Loucy (cell line): Measurements from ENCODE around the gene TDP1.

Source experiments
- H2AFZ ChIP-seq: fragments of 200-600 bp; sonication (generic); 2 replicates; pipeline ENCODE4 v1.6.0; 2016; ENCODE audit warnings: antibody characterized with exemption, mild to moderate bottlenecking, low read length, moderate library complexity
- H3F3A ChIP-seq: fragments of 200-600 bp; 2 replicates; pipeline ENCODE4 v1.6.0; 2016; ENCODE audit warnings: antibody characterized with exemption, low read depth, mild to moderate bottlenecking
- H3K27me3 ChIP-seq: fragments of 200-600 bp; sonication (generic); 2 replicates; pipeline ENCODE4 v1.6.1; 2014; ENCODE audit warnings: low read length, mild to moderate bottlenecking; ENCODE audit not compliant: insufficient read depth, poor library complexity, severe bottlenecking
- H3K36me3 ChIP-seq: fragments of 200-600 bp; sonication (generic); 2 replicates; pipeline ENCODE4 v1.6.1; 2016; ENCODE audit warnings: low read length; ENCODE audit not compliant: insufficient read depth
- H3K4me1 ChIP-seq: fragments of 200-600 bp; sonication (generic); 2 replicates; pipeline ENCODE4 v1.5.1; 2014; ENCODE audit warnings: low read length, mild to moderate bottlenecking; ENCODE audit not compliant: insufficient read depth, poor library complexity, severe bottlenecking
- H3K4me2 ChIP-seq: fragments of 200-600 bp; sonication (generic); 2 replicates; pipeline ENCODE4 v1.6.0; 2014; ENCODE audit warnings: antibody characterized with exemption, low read length, low read depth, mild to moderate bottlenecking; ENCODE audit not compliant: poor library complexity, severe bottlenecking
- H3K4me3 ChIP-seq: fragments of 200-600 bp; sonication (generic); 2 replicates; pipeline ENCODE4 v1.5.1; 2014; ENCODE audit warnings: low read length, mild to moderate bottlenecking, mixed read lengths; ENCODE audit not compliant: poor library complexity, severe bottlenecking
- H3K79me2 ChIP-seq: fragments of 200-600 bp; sonication (generic); 2 replicates; pipeline ENCODE4 v1.6.1; 2014; ENCODE audit warnings: low read length; ENCODE audit not compliant: insufficient read depth
- H3K9ac ChIP-seq: fragments of 200-600 bp; sonication (generic); 2 replicates; pipeline ENCODE4 v1.6.0; 2014; ENCODE audit warnings: mild to moderate bottlenecking, low read depth, low read length, moderate library complexity; ENCODE audit not compliant: poor library complexity, severe bottlenecking
- H3K9me2 ChIP-seq: fragments of 200-600 bp; sonication (generic); replicated peaks from 2 replicates; pipeline ENCODE4 v1.6.1; 2016; ENCODE audit warnings: low read depth, low read length, mixed read lengths
- H3K9me3 ChIP-seq: fragments of 200-600 bp; sonication (generic); 2 replicates; pipeline ENCODE4 v1.6.1; 2014; ENCODE audit warnings: mild to moderate bottlenecking, antibody characterized with exemption, low read length, low read depth; ENCODE audit not compliant: insufficient read depth
- H4K20me1 ChIP-seq: fragments of 200-600 bp; sonication (generic); 2 replicates; pipeline ENCODE4 v1.6.0; 2014; ENCODE audit warnings: antibody characterized with exemption, low read length, mild to moderate bottlenecking; ENCODE audit not compliant: insufficient read depth, poor library complexity, severe bottlenecking
- CTCF ChIP-seq: fragments of 200-600 bp; sonication (generic); conservative IDR thresholded peaks from 2 replicates; pipeline ENCODE4 v1.5.1; 2014; ENCODE audit warnings: mild to moderate bottlenecking, antibody characterized with exemption, low read length
- EZH2phosphoT487 ChIP-seq: fragments of 200-600 bp; IDR thresholded peaks from 2 replicates; pipeline ENCODE4 v1.6.1; 2018; ENCODE audit warnings: antibody characterized with exemption, mild to moderate bottlenecking, moderate library complexity, borderline replicate concordance

TDP1 gene

GRCh38 chr14:90062822-90063539 lies 107.3 kb downstream of the TDP1 start:
- Histone ChIP-seq H3K9me3 (no peaks in the 10 kb centered on the region), H2AFZ (no peak overlapping the region), H3K27me3 (no peaks in the 10 kb centered on the region), H3K36me3 (no peaks in the 10 kb centered on the region), H4K20me1 (no peaks in the 10 kb centered on the region), H3K4me1 (no peaks in the 10 kb centered on the region), H3K79me2 (no peaks in the 10 kb centered on the region), H3K4me2 (no peak overlapping the region), H3F3A (no peaks in the 10 kb centered on the region), H3K9ac (no peak overlapping the region), H3K9me2 (no peaks in the 10 kb centered on the region), H3K4me3 (no peak overlapping the region)
- TF ChIP-seq EZH2phosphoT487 (no peak), CTCF (no peak)

- no peaks in the 10 kb centered on the region for H4K20me1 ChIP-seq
- H3K4me1 ChIP-seq = no peaks in the 10 kb centered on the region
- no peak overlapping the region for H3K4me2 ChIP-seq
- H3K9ac ChIP-seq = no peak overlapping the region
- no peaks in the 10 kb centered on the region for H3K36me3 ChIP-seq
- no peaks in the 10 kb centered on the region for H3K79me2 ChIP-seq
- no peaks in the 10 kb centered on the region for H3K9me2 ChIP-seq
- H2AFZ ChIP-seq = no peak overlapping the region
- TF ChIP-seq CTCF (no peak), EZH2phosphoT487 (no peak)
- H3K9me3 ChIP-seq = no peaks in the 10 kb centered on the region
- no peaks in the 10 kb centered on the region for H3K27me3 ChIP-seq
- no peak overlapping the region for H3K4me3 ChIP-seq
- H3F3A ChIP-seq = no peaks in the 10 kb centered on the region
These were observed 116.6 kb downstream of the TDP1 start for GRCh38 chr14:90072350-90072749.

- no peaks in the 10 kb centered on the region for H3F3A ChIP-seq
- H4K20me1 ChIP-seq = no peaks in the 10 kb centered on the region
- TF ChIP-seq EZH2phosphoT487 (no peak), CTCF (no peak)
- H3K4me2 ChIP-seq = no peak overlapping the region
- no peaks in the 10 kb centered on the region for H3K4me1 ChIP-seq
- H2AFZ ChIP-seq = no peak overlapping the region
- H3K9ac ChIP-seq = no peak overlapping the region
- H3K27me3 ChIP-seq = no peaks in the 10 kb centered on the region
- H3K79me2 ChIP-seq = no peaks in the 10 kb centered on the region
- no peaks in the 10 kb centered on the region for H3K9me3 ChIP-seq
- H3K36me3 ChIP-seq = no peaks in the 10 kb centered on the region
- H3K9me2 ChIP-seq = no peaks in the 10 kb centered on the region
- H3K4me3 ChIP-seq = no peak overlapping the region
These were observed 123.8 kb downstream of the TDP1 start for GRCh38 chr14:90079576-90079975.
